Activated T-cell treated with anti-CD3 and anti-CD28 coated beads, Interleukin-2, amount 50 U/mL, for 24 hours (primary cell): ENCODE results near the gene RAB38.

Source experiments
- DNase-seq: peaks from one replicate; pipeline ENCODE4 v3.0.0-alpha.2; 2020
- H3K27ac Mint-ChIP-seq: 2 replicates; pipeline ENCODE4 v1.8.0; 2020; ENCODE audit warnings: mild to moderate bottlenecking, mixed read lengths
- H3K27me3 Mint-ChIP-seq: 2 replicates; pipeline ENCODE4 v1.8.0; 2020; ENCODE audit warnings: mixed read lengths
- H3K36me3 Mint-ChIP-seq: 2 replicates; pipeline ENCODE4 v1.8.0; 2020; ENCODE audit warnings: low read depth, mixed read lengths
- H3K4me1 Mint-ChIP-seq: 2 replicates; pipeline ENCODE4 v1.8.0; 2020; ENCODE audit warnings: low read depth, mixed read lengths
- H3K4me3 Mint-ChIP-seq: 2 replicates; pipeline ENCODE4 v1.8.0; 2020; ENCODE audit warnings: mild to moderate bottlenecking, moderate library complexity, mixed read lengths
- H3K9me3 Mint-ChIP-seq: 2 replicates; pipeline ENCODE4 v1.8.0; 2020; ENCODE audit warnings: mixed read lengths

RAB38 gene

DNA sequence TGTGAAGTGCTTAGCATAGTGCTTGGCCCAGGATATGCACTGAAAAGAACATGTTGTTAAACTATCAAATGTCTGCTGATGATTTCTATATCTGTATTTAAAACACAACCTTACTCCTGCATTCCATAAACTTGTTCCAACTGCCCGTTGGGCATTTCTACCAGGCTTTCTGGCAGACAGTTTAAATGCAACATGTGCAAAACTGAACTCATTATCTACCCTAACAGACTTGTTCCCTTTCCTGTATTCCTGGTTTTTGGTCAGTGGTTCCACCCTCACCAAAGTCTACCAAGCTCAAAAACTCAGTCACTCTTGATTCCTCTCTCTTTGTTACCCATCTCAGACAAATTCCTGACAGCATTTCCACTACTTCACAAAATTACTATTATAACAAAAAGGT is 6.5 kb upstream of the RAB38 start:
- Mint-ChIP-seq H3K4me1 (peaks cover 35% of the 10 kb centered on the region), H3K27ac (no peak overlapping the region), H3K36me3 (no peaks in the 10 kb centered on the region), H3K9me3 (no peaks in the 10 kb centered on the region), H3K4me3 (no peak overlapping the region), H3K27me3 (peaks cover 37% of the 10 kb centered on the region)
- no peak for DNase-seq

DNA sequence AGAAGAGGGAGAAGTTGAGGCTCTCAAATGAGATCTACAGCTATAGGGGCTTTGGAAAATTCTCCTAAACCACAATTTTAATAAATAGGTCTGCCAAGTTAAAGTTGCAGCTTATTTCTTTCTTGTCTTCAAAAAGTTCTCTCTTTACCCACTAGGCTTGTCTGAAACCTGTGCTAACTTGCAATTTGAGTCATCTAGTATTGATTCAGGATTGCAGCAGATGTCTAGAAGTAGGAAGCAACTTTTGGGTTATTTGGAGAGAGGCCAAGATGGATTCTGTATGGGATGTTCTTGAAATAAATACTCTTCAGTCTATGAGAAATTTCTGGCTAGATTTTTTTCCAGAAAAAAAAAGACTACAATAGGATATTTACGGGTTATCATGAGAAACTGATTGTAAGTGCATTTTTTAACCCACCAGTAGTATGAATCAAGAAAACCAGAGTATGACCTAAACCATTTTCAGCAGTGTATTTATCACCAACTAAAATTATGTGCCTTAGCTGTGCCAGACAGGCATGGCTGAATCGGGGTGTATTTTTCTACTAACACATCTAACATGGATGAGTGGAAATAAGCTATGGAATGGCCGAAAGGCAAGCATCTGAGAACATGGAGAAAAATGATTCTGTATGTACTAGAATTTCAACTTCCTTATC is 4.9 kb upstream of the RAB38 start:
- DNase-seq = no peak
- Mint-ChIP-seq H3K4me1 (peaks cover 42% of the 10 kb centered on the region), H3K27me3 (peaks cover 48% of the 10 kb centered on the region), H3K36me3 (no peaks in the 10 kb centered on the region), H3K9me3 (no peaks in the 10 kb centered on the region), H3K27ac (peak overlapping the region; percentile 78), H3K4me3 (no peak overlapping the region)

DNA sequence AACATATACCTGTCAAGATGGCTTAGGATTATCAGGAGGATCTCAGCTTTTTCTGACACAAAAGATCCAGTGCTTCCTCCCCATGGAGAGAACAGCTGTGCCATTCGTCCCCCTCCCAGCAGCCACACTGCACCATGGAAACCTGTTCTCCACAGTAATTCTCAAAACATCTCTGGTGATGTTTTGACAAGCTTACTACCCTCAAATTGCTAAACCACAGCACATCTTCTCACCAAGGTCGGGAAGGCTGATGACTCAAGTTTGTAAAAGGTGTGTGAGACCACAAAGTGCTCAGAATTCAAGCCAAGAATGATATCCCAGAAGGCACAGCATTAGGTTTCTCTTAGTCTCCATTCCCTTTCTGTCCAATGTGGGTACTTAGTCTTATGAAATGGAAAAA is 3.9 kb upstream of the RAB38 start:
- Mint-ChIP-seq H3K4me1 (peaks cover 52% of the 10 kb centered on the region), H3K27ac (peak overlapping the region; percentile 78), H3K36me3 (no peaks in the 10 kb centered on the region), H3K9me3 (no peaks in the 10 kb centered on the region), H3K4me3 (no peak overlapping the region), H3K27me3 (peaks cover 51% of the 10 kb centered on the region)
- DNase-seq = peak; percentile 33

DNA sequence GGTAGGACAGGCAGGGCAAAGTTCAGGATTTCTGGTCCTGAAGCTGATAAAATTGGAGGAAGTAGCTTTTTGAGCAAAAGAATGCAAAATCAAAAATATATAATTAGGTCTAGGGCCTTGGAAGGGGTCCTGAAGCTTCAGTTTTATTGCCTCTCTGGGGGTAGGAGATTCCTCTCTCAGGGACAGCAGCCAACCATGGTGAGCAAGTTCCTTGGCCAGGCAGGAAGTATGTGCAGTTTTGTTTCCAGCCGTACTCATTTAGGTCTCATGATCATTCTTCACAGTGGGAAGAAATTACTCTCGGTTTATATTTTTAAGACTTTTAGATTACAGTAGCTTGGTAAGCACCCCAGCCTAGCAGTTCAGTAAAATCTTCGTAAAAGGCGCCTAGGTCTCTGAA is 2.9 kb upstream of the RAB38 start:
- DNase-seq = no peak
- Mint-ChIP-seq H3K9me3 (no peaks in the 10 kb centered on the region), H3K27ac (no peak overlapping the region), H3K4me1 (peaks cover 62% of the 10 kb centered on the region), H3K27me3 (peaks cover 47% of the 10 kb centered on the region), H3K4me3 (no peak overlapping the region), H3K36me3 (no peaks in the 10 kb centered on the region)

DNA sequence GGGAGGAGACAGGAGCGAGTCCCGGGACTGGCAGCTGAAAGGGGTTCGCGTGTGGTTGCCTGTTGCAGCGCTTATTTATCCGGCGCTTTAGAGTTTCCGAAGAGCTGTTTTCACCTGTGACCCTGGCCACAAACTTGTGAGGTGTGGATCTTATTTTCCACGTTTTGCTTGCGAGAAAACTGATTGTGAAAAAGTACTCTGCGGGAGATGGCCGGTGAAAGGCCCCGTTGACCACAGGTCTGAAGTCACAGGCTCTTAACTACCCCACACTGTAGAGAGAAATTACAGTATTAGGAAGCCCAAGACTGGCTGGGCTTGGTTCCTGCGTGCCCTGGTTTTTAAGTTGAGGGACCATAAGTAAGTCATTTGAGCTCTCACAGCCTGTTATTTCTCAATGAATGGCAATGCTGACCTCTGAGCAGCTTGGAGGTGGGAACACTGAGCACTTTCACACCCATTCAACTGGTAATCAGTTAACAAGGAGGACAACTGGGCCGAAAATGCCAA is 379 bp upstream of the RAB38 start:
- H3K36me3 Mint-ChIP-seq = no peaks in the 10 kb centered on the region
- H3K27ac Mint-ChIP-seq = no peak overlapping the region
- H3K27me3 Mint-ChIP-seq = peaks cover 33% of the 10 kb centered on the region
- peaks cover 60% of the 10 kb centered on the region for H3K4me1 Mint-ChIP-seq
- no peak for DNase-seq
- H3K4me3 Mint-ChIP-seq = peak overlapping the region; percentile 79
- H3K9me3 Mint-ChIP-seq = no peaks in the 10 kb centered on the region

DNA sequence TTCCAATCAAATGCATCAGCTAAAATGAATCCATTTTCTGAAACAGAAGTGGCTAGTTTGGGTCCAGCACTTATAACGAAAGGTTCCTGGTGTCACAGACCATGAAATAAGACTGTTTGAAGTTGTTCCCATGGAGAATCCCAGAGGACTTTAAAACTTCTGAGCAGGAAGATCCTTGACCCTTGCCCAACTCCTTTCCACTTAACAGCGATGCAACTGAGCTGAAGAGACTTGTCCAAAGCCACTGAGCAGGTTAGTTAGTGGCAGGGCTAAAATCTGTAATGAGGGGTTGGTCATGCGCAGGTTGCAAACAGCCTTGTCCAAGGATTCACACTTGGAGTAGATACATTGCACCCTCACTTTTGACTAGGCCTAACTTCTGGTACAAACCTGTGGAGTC is 1.3 kb downstream of the RAB38 start:
- peaks cover 44% of the 10 kb centered on the region for H3K4me1 Mint-ChIP-seq
- H3K9me3 Mint-ChIP-seq = no peaks in the 10 kb centered on the region
- H3K27me3 Mint-ChIP-seq = peaks cover 31% of the 10 kb centered on the region
- no peak for DNase-seq
- H3K4me3 Mint-ChIP-seq = peak overlapping the region; percentile 79
- H3K27ac Mint-ChIP-seq = peak overlapping the region; percentile 88
- no peaks in the 10 kb centered on the region for H3K36me3 Mint-ChIP-seq

DNA sequence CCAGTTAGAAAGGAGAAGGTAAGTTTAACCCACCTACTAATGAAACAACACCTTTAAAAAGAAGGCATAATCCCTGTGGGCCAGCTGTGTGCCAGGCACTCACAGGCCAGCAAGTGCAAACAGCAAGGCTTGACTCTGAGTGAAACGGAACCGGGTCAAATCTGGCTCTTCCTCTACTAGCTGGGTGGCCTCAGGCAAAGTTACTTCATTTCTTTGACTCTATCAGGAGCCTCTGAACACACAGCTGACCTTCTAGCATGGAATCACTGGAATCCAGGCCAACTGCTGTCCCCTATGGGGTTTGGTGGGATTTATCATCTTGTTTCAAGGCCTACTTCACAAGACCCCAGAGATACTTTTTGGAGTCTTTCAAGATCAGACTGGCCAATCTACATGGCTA is 3.3 kb downstream of the RAB38 start:
- Mint-ChIP-seq H3K27me3 (peaks cover 21% of the 10 kb centered on the region), H3K27ac (no peak overlapping the region), H3K36me3 (no peaks in the 10 kb centered on the region), H3K4me1 (peaks cover 28% of the 10 kb centered on the region), H3K4me3 (no peak overlapping the region), H3K9me3 (no peaks in the 10 kb centered on the region)
- no peak for DNase-seq

DNA sequence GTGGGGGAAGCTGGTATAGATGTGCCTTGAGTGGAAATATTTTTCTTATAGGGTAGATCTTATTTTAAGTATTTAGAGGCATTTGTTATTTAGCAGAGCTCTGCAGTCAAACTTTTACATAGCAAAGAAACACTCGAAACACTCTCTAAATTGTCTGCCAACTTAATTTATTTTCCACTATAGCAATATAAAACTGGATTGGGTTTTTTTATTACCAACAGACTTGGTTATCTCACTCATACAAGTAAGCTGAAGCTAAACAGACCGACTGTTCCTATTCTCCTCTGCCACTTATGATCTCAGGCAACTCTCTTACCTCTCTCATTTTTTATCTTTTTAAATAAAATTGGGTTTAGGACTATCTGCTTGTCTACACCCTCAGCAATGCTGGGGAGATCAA is 4.6 kb downstream of the RAB38 start:
- H3K4me3 Mint-ChIP-seq = no peak overlapping the region

DNA sequence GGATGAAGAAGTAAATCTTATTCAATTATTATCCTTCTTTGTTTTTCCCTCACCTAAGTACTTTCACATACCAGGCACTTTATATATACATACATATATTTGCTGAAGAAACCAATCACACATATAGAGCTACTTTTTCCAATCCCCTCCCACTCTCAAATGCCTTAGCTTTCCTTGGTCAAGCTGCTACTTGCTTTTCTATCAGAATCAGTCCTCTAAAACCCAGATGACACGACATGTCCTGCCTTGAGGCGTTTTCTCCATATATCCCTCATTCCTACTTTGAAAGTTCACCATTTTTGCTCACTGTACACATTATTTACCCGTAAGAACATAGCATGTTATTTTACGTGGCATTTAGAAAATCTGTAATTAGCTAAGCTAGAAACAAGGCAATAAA is 5.4 kb downstream of the RAB38 start:
- H3K4me3 Mint-ChIP-seq = no peak overlapping the region
- no peaks in the 10 kb centered on the region for H3K9me3 Mint-ChIP-seq
- peaks cover 6% of the 10 kb centered on the region for H3K27me3 Mint-ChIP-seq
- no peak for DNase-seq
- no peak overlapping the region for H3K27ac Mint-ChIP-seq
- peaks cover 18% of the 10 kb centered on the region for H3K4me1 Mint-ChIP-seq
- no peaks in the 10 kb centered on the region for H3K36me3 Mint-ChIP-seq

More for the DNA sequence above, 4.6 kb downstream of the RAB38 start:
- Mint-ChIP-seq H3K27me3 (peaks cover 12% of the 10 kb centered on the region), H3K4me1 (peaks cover 25% of the 10 kb centered on the region), H3K9me3 (no peaks in the 10 kb centered on the region), H3K36me3 (no peaks in the 10 kb centered on the region), H3K27ac (no peak overlapping the region)
- no peak for DNase-seq

DNA sequence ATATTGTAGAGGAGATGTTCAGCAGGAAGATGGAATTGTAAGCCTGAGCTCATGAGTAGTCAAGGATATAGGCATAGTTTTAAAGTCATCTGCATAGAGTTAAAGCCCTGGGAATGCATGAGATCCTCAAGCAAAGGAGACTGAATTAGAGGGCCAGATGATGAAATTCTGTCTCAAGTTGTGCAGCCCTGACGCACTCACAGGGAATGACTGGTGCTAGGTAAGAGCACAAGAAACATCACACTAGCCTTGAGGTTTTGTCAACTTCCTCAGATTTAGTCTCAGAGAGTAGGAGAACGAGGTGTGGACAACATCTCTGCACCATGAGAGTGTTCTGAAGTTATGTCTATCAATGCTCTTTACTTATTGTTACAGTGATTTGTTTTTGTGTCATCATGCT is 5.8 kb downstream of the RAB38 start:
- Mint-ChIP-seq H3K27ac (no peak overlapping the region), H3K9me3 (no peaks in the 10 kb centered on the region), H3K4me3 (no peak overlapping the region), H3K4me1 (peaks cover 14% of the 10 kb centered on the region), H3K27me3 (peaks cover 3% of the 10 kb centered on the region), H3K36me3 (no peaks in the 10 kb centered on the region)
- no peak for DNase-seq

DNA sequence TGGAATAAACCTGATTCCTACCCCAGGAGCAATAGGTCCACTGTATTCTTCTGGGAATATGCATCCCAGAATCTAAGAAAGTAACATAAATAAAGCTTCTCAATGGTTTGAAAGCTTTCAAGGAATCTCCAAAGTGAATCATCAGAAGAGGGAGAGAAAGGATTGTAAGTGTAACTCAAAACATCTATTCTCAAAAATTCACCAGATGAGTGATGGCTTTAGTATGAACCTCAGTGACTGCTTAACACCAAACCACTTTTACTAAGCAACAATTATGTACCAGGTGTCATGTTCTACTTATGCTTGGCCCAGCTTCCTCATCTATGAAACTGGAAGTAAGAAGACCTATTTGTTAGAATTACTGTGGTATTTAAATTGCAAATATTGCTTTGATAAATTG is 7.4 kb downstream of the RAB38 start:
- H3K9me3 Mint-ChIP-seq = no peaks in the 10 kb centered on the region
- no peaks in the 10 kb centered on the region for H3K36me3 Mint-ChIP-seq
- H3K4me1 Mint-ChIP-seq = no peaks in the 10 kb centered on the region
- no peak overlapping the region for H3K27ac Mint-ChIP-seq
- H3K4me3 Mint-ChIP-seq = no peak overlapping the region
- DNase-seq = no peak
- H3K27me3 Mint-ChIP-seq = peaks cover 3% of the 10 kb centered on the region

DNA sequence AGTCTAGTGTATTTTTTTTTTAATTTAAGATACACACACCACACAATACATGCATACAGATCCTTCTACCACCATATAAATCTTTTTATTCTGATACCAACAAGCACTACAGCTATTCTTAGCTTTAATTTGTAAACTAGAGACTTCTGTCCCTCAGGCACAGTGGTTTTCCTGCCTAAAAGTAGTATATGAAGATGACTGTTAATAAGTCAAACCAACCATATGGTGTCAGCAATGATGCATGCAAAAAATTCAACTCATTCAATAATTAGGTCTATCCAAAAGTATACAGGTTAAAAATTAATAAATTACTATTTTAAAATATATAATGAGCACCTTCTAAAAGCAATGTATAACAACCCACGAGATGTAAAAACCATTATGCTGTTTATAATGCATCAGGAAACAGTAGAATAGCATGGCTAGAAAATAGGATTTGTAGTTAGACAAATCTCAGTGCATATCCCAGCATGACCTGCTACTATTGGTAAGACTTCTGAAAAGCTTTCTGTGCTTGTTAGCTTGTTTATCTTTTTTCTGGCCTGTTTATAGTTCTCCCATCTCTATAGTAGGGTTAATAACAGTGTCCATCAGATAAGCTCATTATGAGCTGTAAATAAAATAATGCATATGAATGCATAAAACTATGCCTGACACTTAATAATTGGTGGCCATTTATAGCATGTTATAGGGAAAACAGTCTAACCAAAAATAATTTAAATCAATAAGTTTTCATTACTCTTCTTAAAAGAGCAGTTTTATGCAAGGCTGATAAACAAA is 10.2 kb downstream of the RAB38 start:
- no peak overlapping the region for H3K4me3 Mint-ChIP-seq
- no peak overlapping the region for H3K27ac Mint-ChIP-seq
- H3K4me1 Mint-ChIP-seq = no peaks in the 10 kb centered on the region
- no peaks in the 10 kb centered on the region for H3K36me3 Mint-ChIP-seq
- no peak for DNase-seq
- H3K27me3 Mint-ChIP-seq = no peaks in the 10 kb centered on the region
- H3K9me3 Mint-ChIP-seq = no peaks in the 10 kb centered on the region

DNA sequence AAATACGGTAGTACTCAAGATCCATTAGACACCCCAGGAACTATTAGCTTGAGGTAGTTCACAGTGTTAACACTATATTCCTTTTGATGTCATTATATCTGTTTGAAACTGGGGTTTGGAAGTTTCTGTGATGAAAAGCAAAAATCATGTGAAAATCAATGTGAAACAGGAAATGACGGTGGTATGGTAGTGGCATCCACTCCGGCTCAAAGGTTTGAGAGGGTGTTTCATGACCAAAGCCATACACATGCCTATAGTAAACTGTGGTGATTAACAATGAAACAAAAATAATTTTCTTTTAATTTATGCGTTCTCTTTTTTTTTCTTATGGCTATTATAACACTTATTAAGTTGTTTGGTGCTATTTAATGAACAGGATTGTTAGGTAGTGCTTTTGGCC is 10.9 kb downstream of the RAB38 start:
- Mint-ChIP-seq H3K27me3 (no peaks in the 10 kb centered on the region), H3K27ac (no peak overlapping the region), H3K36me3 (no peaks in the 10 kb centered on the region), H3K9me3 (peaks cover under 1% of the 10 kb centered on the region), H3K4me3 (no peak overlapping the region), H3K4me1 (no peaks in the 10 kb centered on the region)
- DNase-seq = no peak

DNA sequence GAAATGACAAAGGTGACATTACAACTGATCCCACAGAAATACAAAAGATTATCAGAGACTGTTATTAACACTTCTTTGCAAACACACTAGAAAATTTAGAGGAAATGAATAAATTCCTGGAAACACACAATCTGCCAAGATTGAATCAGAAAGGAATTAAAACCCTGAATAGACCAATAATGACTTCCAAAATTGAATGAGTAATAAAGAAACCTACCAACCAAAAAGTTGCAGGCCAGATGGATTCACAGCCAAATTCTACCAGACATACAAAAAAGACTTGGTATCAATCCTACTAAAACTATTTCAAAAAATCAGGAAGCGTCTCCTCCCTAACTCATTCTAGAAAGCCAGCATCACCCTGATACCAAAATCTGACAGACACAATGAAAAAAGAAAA is 17.2 kb downstream of the RAB38 start:
- no peaks in the 10 kb centered on the region for H3K4me1 Mint-ChIP-seq
- H3K4me3 Mint-ChIP-seq = no peak overlapping the region
- H3K36me3 Mint-ChIP-seq = no peaks in the 10 kb centered on the region

DNA sequence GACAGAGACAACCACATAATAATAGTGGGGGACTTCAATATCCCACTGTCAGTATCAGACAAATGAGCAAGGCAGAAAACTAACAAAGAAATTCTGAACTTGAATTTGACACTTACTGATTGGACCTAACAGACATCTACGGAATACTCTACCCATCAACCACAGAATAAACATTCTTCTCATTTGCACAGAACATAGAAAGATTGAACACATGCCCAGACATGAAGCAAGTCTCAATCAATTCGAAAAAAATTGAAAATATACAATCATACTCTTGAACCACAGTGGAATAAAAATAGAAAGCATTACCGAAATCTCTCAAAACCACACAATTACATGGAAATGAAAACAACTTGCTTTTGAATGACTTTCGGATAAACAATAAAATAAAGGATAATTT is 17.9 kb downstream of the RAB38 start:
- H3K27ac Mint-ChIP-seq = no peak overlapping the region
- no peak for DNase-seq
- H3K27me3 Mint-ChIP-seq = peaks cover 8% of the 10 kb centered on the region
- H3K4me3 Mint-ChIP-seq = no peak overlapping the region
- H3K4me1 Mint-ChIP-seq = no peaks in the 10 kb centered on the region
- peaks cover 30% of the 10 kb centered on the region for H3K9me3 Mint-ChIP-seq
- H3K36me3 Mint-ChIP-seq = no peaks in the 10 kb centered on the region

More for the DNA sequence above, 17.2 kb downstream of the RAB38 start:
- Mint-ChIP-seq H3K9me3 (peaks cover 30% of the 10 kb centered on the region), H3K27me3 (peaks cover 8% of the 10 kb centered on the region), H3K27ac (no peak overlapping the region)
- DNase-seq = no peak
